Measurements from ENCODE around the gene VCL. TPM values are rescaled to one million over a fixed set of nuclear protein-coding genes. Genes with fewer than 3 reads are reported as not detected.

Gene VCL
- total RNA-seq, 1 experiment from 2014 or later = 495 TPM

GRCh38 chr10:74000892-74001669 lies 3.2 kb downstream of the VCL start:
- H3K27me3 ChIP-seq (ENCODE audit: control insufficient read depth, insufficient read depth, low read length) = no peaks in the 10 kb centered on the region
- H3K4me3 ChIP-seq (ENCODE audit: low read depth in 2 of 2, low read length in 2 of 2) = peak overlapping the region; percentile 69 to 95
- ChIA-PET POLR2A (interaction anchor here (1.0 to 2.4 kb wide), 2 partner anchors 31 to 35 kb away, joined by 7 to 13 read pairs; no protein-coding TSS in a partner anchor), CTCF (interaction anchor here (0.6 kb wide), 1 partner anchor 80 kb away, joined by 3 read pairs; no protein-coding TSS in a partner anchor)
- no peak for DNase-seq (ENCODE audit: low read depth, low spot score)
- H3K36me3 ChIP-seq (ENCODE audit: control insufficient read depth, insufficient read depth, low read length) = peaks cover 7% of the 10 kb centered on the region
- TF ChIP-seq TCF7L2 (IDR thresholded peaks at IDR 0.05; ENCODE audit: low read depth, low read length) (no peak), POLR2AphosphoS5 (IDR thresholded peaks at IDR 0.05; ENCODE audit: low read depth, low read length) (peak; percentile 11; the same call in 1 of the 2 replicates)
- no peak for ATAC-seq
- in situ Hi-C loops (cut with HindIII; ENCODE audit: low pct_unique_long_range_greater_than_20kb, low sequenced_read_pairs) (no loop called here), intact Hi-C loops (cut with micrococcal nuclease; ENCODE audit: unreplicated experiment) (no loop called here)
- peaks cover 57% of the 10 kb centered on the region for H3K4me1 ChIP-seq (ENCODE audit: control insufficient read depth, insufficient read depth, low read length)
- no TSS peak for BruUV-seq (replicated peaks)
- H3K27ac ChIP-seq (ENCODE audit: low read length) = peak overlapping the region; percentile 93
- no peaks in the 10 kb centered on the region for H3K9me3 ChIP-seq (ENCODE audit: control insufficient read depth, insufficient read depth, low read depth, low read length)

GRCh38 chr10:74006269-74006668 lies 8.4 kb downstream of the VCL start:
- in situ Hi-C loops (cut with HindIII; ENCODE audit: low pct_unique_long_range_greater_than_20kb, low sequenced_read_pairs) (no loop called here), intact Hi-C loops (cut with micrococcal nuclease; ENCODE audit: unreplicated experiment) (no loop called here)
- peaks cover 82% of the 10 kb centered on the region for H3K4me1 ChIP-seq (ENCODE audit: control insufficient read depth, insufficient read depth, low read length)
- ATAC-seq (no peak), DNase-seq (ENCODE audit: low read depth, low spot score) (no peak)
- ChIA-PET CTCF (no interaction called here), POLR2A (interaction anchor here (1.0 kb wide), 1 partner anchor 16 kb away, joined by 3 read pairs; no protein-coding TSS in a partner anchor)
- H3K4me3 ChIP-seq (ENCODE audit: low read depth in 2 of 2, low read length in 2 of 2) = no peak overlapping the region
- H3K27ac ChIP-seq (ENCODE audit: low read length) = peak overlapping the region; percentile 60
- H3K27me3 ChIP-seq (ENCODE audit: control insufficient read depth, insufficient read depth, low read length) = no peaks in the 10 kb centered on the region
- BruUV-seq (replicated peaks) = no TSS peak
- peaks cover 2% of the 10 kb centered on the region; the same call in 1 of the 2 replicates for H3K36me3 ChIP-seq (ENCODE audit: control insufficient read depth, insufficient read depth, low read length)
- H3K9me3 ChIP-seq (ENCODE audit: control insufficient read depth, insufficient read depth, low read depth, low read length) = no peaks in the 10 kb centered on the region
- TF ChIP-seq REST (IDR thresholded peaks at IDR 0.05; ENCODE audit: insufficient read depth in 1 of 2, low read depth in 2 of 2, low read length in 1 of 2) = no peak
- no peak for TF ChIP-seq SIN3A (IDR thresholded peaks at IDR 0.05; ENCODE audit: borderline replicate concordance, insufficient read depth, low read depth, low read length)
- TF ChIP-seq CTCF (IDR thresholded peaks at IDR 0.05) = no peak
- no peak for TF ChIP-seq TCF7L2 (IDR thresholded peaks at IDR 0.05; ENCODE audit: low read depth, low read length)
- TF ChIP-seq POLR2AphosphoS5 (IDR thresholded peaks at IDR 0.05; ENCODE audit: low read depth, low read length) = no peak

All from Panc1 (cell line).